Spleen (tissue), 11 donors: Measurements from ENCODE around the gene TEX2. TPM values are rescaled to one million over a fixed set of nuclear protein-coding genes. Genes with fewer than 3 reads are reported as not detected.

Experiments used
- DNase-seq: peaks from one replicate; pipeline ENCODE4 v3.0.0-alpha.2; 2020
- H3K27ac ChIP-seq, 8 donors: fragments of 200-600 bp; sonication (generic) in 7 of 8; 1 replicate in 4 of 8; 2 replicates in 4 of 8; pipeline versions ENCODE4 v1.5.0 to v1.8.0; 2016 to 2021; ENCODE audit warnings: inconsistent platforms in 4 of 8, mild to moderate bottlenecking in 4 of 8, moderate library complexity in 1 of 8
- H3K27me3 ChIP-seq, 7 donors: fragments of 200-600 bp; sonication (generic) in 6 of 7; replicated peaks in 1 of 7; 1 replicate in 4 of 7; 2 replicates in 3 of 7; pipeline versions ENCODE4 v1.5.0 to v1.8.0; 2016 to 2021; ENCODE audit warnings: inconsistent platforms in 3 of 7, mild to moderate bottlenecking in 1 of 7
- H3K36me3 ChIP-seq, 6 donors: fragments of 200-600 bp; sonication (generic) in 5 of 6; 1 replicate in 4 of 6; 2 replicates in 2 of 6; pipeline versions ENCODE4 v1.5.0 to v1.8.0; 2016 to 2021; ENCODE audit warnings: inconsistent platforms in 2 of 6
- H3K4me1 ChIP-seq, 6 donors: fragments of 200-600 bp; sonication (generic) in 5 of 6; 1 replicate in 3 of 6; 2 replicates in 3 of 6; pipeline versions ENCODE4 v1.5.0 to v1.8.0; 2016 to 2021; ENCODE audit warnings: inconsistent platforms in 3 of 6
- H3K4me3 ChIP-seq, 8 donors: fragments of 200-600 bp; sonication (generic) in 7 of 8; 1 replicate in 4 of 8; 2 replicates in 4 of 8; pipeline versions ENCODE4 v1.5.0 to v1.8.0; 2016 to 2021; ENCODE audit warnings: inconsistent platforms in 4 of 8, mild to moderate bottlenecking in 4 of 8, moderate library complexity in 2 of 8
- H3K9me3 ChIP-seq, 8 donors: fragments of 200-600 bp; sonication (generic) in 7 of 8; 1 replicate in 4 of 8; 2 replicates in 4 of 8; pipeline versions ENCODE4 v1.5.0 to v1.8.0; 2016 to 2021; ENCODE audit warnings: inconsistent platforms in 4 of 8
- CTCF ChIP-seq, 11 experiments: fragments of 200-600 bp in 7 of 11; fragments of 450-650 bp in 4 of 11; sonication (generic) in 4 of 11; IDR thresholded peaks in 8 of 11; conservative IDR thresholded peaks in 3 of 11; 1 replicate in 7 of 11; 2 replicates in 4 of 11; pipeline versions ENCODE4 v1.4.0 to v1.8.0; 2016 to 2021; ENCODE audit warnings: antibody characterized with exemption in 11 of 11, inconsistent platforms in 4 of 11, mild to moderate bottlenecking in 1 of 11
- POLR2A ChIP-seq, 3 donors: fragments of 450-650 bp; IDR thresholded peaks; one replicate each; pipeline ENCODE4 v1.5.1; 2017; ENCODE audit warnings: antibody characterized with exemption in 3 of 3, mild to moderate bottlenecking in 1 of 3
- POLR2AphosphoS5 ChIP-seq, 3 donors: sonication (generic); formaldehyde crosslinking; IDR thresholded peaks; one replicate each; pipeline ENCODE4 v1.5.1; 2017; ENCODE audit warnings: antibody characterized with exemption in 3 of 3
- WGBS, 5 donors: extraction: QIAGEN DNeasy Blood & Tissue Kit in 3 of 5; methylation state at CpG; one replicate each; pipeline versions ENCODE4 v1.1.5 to v1.1.7; 2013 to 2018; 5-methylcytosine and 5-hydroxymethylcytosine counted together
- intact Hi-C: fragments of 100-400 bp; cut with DNase I; formaldehyde crosslinking; loops from one replicate; pipeline ENCODE4 v1.15.0; 2023; ENCODE audit warnings: low total_unique reads
- polyA plus RNA-seq, 3 donors: library from polyadenylated mRNA; stranded (reverse); fragments of 200-250 nt; gene quantifications; one replicate each; pipeline ENCODE4 v1.2.1, GENCODE V29; 2013
- total RNA-seq, 7 donors: library from RNA; depleted of rRNA in 3 of 7; stranded (reverse); fragments of >200 nt in 3 of 7; fragmentation: NEBNext Ultra II Directional in 4 of 7; extraction: Animal tissue kit (Norgen Biotek cat#: 25700) in 4 of 7; gene quantifications; one replicate each; pipeline versions ENCODE4 v1.1.0 to v1.2.1, GENCODE V29; 2016 to 2021
- donor health status: healthy with polysubstance abuse.
- donor health status: DM: no; HTN: no; CAD: no; lungs with moderate emphysema.
- donor health status: DM: no; HTN: no; CAD: no.
- donor health status: Bipolar disorder and iron deficiency.
- donor health status: healthy.
- donor health status: DM: no; HTN: no; CAD: no.
- donor health status: DM: yes; HTN: yes; CAD: no.

The TEX2 gene
- total and polyA plus RNA-seq, 10 donors = 3.0 to 44.5 (median 26.7) TPM

- H3K27ac ChIP-seq = no peak overlapping the region
- H3K4me1 ChIP-seq = peaks cover 18 to 80% (median 49%) of the 10 kb centered on the region in 6 donors
- intact Hi-C loops = no loop called here
- no peaks in the 10 kb centered on the region for H3K9me3 ChIP-seq
- no peak for TF ChIP-seq POLR2A (IDR thresholded peaks at IDR 0.05)
- no peak for TF ChIP-seq CTCF (IDR thresholded peaks at IDR 0.05 in 8 of 11, conservative IDR thresholded peaks at IDR 0.05 in 3 of 11)
- no peak for TF ChIP-seq POLR2AphosphoS5 (IDR thresholded peaks at IDR 0.05)
- H3K36me3 ChIP-seq = no peaks in the 10 kb centered on the region
- no peaks in the 10 kb centered on the region for H3K27me3 ChIP-seq
- H3K4me3 ChIP-seq = peak overlapping the region in 1 of 8 donors; percentile 92
- DNase-seq = no peak
- 76 to 96% (median 90%) methylated on average over 1 of the region's 1 CpG for WGBS, 5 donors
Observed at GRCh38 chr17:64126918-64127317, 136.1 kb downstream of the TEX2 start.

GRCh38 chr17:64125937-64126336, 137.1 kb downstream of the TEX2 start:
- DNase-seq = no peak
- H3K4me3 ChIP-seq = peak overlapping the region in 1 of 8 donors; percentile 92
- H3K4me1 ChIP-seq = peaks cover 17 to 80% (median 48%) of the 10 kb centered on the region in 6 donors
- H3K27me3 ChIP-seq = no peaks in the 10 kb centered on the region
- peaks cover 0 to 7% (median 0%) of the 10 kb centered on the region in 6 donors for H3K36me3 ChIP-seq
- intact Hi-C loops = no loop called here
- no peak for TF ChIP-seq CTCF (IDR thresholded peaks at IDR 0.05 in 8 of 11, conservative IDR thresholded peaks at IDR 0.05 in 3 of 11)
- no peak for TF ChIP-seq POLR2AphosphoS5 (IDR thresholded peaks at IDR 0.05)
- no peak for TF ChIP-seq POLR2A (IDR thresholded peaks at IDR 0.05)
- H3K27ac ChIP-seq = no peak overlapping the region
- no peaks in the 10 kb centered on the region for H3K9me3 ChIP-seq
- 79 to 93% (median 90%) methylated on average over 3 of the region's 3 CpGs for WGBS, 5 donors

- Histone ChIP-seq H3K27me3 (no peaks in the 10 kb centered on the region), H3K4me3 (no peak overlapping the region), H3K27ac (no peak overlapping the region), H3K4me1 (peaks cover 23 to 86% (median 51%) of the 10 kb centered on the region in 6 donors), H3K9me3 (no peaks in the 10 kb centered on the region), H3K36me3 (peaks cover 0 to 7% (median 0%) of the 10 kb centered on the region in 6 donors)
- DNase-seq = no peak
- TF ChIP-seq POLR2AphosphoS5 (IDR thresholded peaks at IDR 0.05) = no peak
- no peak for TF ChIP-seq POLR2A (IDR thresholded peaks at IDR 0.05)
- TF ChIP-seq CTCF (IDR thresholded peaks at IDR 0.05 in 8 of 11, conservative IDR thresholded peaks at IDR 0.05 in 3 of 11) = no peak
- intact Hi-C loops = no loop called here
- 88 to 93% (median 90%) methylated on average over 3 of the region's 3 CpGs for WGBS, 5 donors
Observed at GRCh38 chr17:64124609-64125008, 138.5 kb downstream of the TEX2 start.

GRCh38 chr17:64123114-64123513, 139.9 kb downstream of the TEX2 start:
- intact Hi-C loops = no loop called here
- 78 to 88% (median 84%) methylated on average over 4 of the region's 4 CpGs for WGBS, 5 donors
- Histone ChIP-seq H3K36me3 (peaks cover 0 to 7% (median 0%) of the 10 kb centered on the region in 6 donors), H3K4me3 (no peak overlapping the region), H3K9me3 (no peaks in the 10 kb centered on the region), H3K4me1 (peaks cover 25 to 88% (median 51%) of the 10 kb centered on the region in 6 donors), H3K27ac (peak overlapping the region in 1 of 8 donors; percentile 5), H3K27me3 (no peaks in the 10 kb centered on the region)
- no peak for DNase-seq
- TF ChIP-seq POLR2AphosphoS5 (IDR thresholded peaks at IDR 0.05) (no peak), CTCF (IDR thresholded peaks at IDR 0.05 in 8 of 11, conservative IDR thresholded peaks at IDR 0.05 in 3 of 11) (no peak), POLR2A (IDR thresholded peaks at IDR 0.05) (no peak)
